ENCODE data around the gene ARF1. TPM values are rescaled to one million over a fixed set of nuclear protein-coding genes. Genes with fewer than 3 reads are reported as not detected.

Gene ARF1
- total RNA-seq, 1 experiment from 2014 or later, result 326 TPM

- H3K36me3 ChIP-seq (replicated peaks; ENCODE audit: control insufficient read depth, insufficient read depth, low read length), result no peaks in the 10 kb centered on the region; the same call in none of the 2 replicates
- peak; percentile 80 for DNase-seq
- H3K4me3 ChIP-seq (ENCODE audit: insufficient read depth, low read depth, low read length), result peak overlapping the region; percentile 100
- H3K27me3 ChIP-seq (ENCODE audit: control insufficient read depth, insufficient read depth, low read length), result peaks cover 6% of the 10 kb centered on the region
Observed at GRCh38 chr1:228082918-228083870, 686 bp downstream of the ARF1 start.

GRCh38 chr1:228083871-228084278 is 1.4 kb downstream of the ARF1 start:
- peaks cover 3% of the 10 kb centered on the region for H3K27me3 ChIP-seq (ENCODE audit: control insufficient read depth, insufficient read depth, low read length)
- H3K4me3 ChIP-seq (ENCODE audit: insufficient read depth, low read depth, low read length), result peak overlapping the region; percentile 100
- no peaks in the 10 kb centered on the region; the same call in none of the 2 replicates for H3K36me3 ChIP-seq (replicated peaks; ENCODE audit: control insufficient read depth, insufficient read depth, low read length)
- no peak for DNase-seq

- no peak for DNase-seq
- H3K27me3 ChIP-seq (ENCODE audit: control insufficient read depth, insufficient read depth, low read length), result peaks cover 3% of the 10 kb centered on the region
- H3K36me3 ChIP-seq (replicated peaks; ENCODE audit: control insufficient read depth, insufficient read depth, low read length), result no peaks in the 10 kb centered on the region; the same call in none of the 2 replicates
- H3K4me3 ChIP-seq (ENCODE audit: insufficient read depth, low read depth, low read length), result peak overlapping the region; percentile 100
Observed at GRCh38 chr1:228084325-228084724, 1.8 kb downstream of the ARF1 start.

- Histone ChIP-seq H3K27me3 (ENCODE audit: control insufficient read depth, insufficient read depth, low read length) (peaks cover 1% of the 10 kb centered on the region; the same call in 1 of the 2 replicates), H3K4me3 (ENCODE audit: insufficient read depth, low read depth, low read length) (no peak overlapping the region), H3K36me3 (replicated peaks; ENCODE audit: control insufficient read depth, insufficient read depth, low read length) (no peaks in the 10 kb centered on the region; the same call in none of the 2 replicates)
- no peak for DNase-seq
Observed at GRCh38 chr1:228084797-228085196, 2.3 kb downstream of the ARF1 start.

GRCh38 chr1:228085287-228085951 is 2.9 kb downstream of the ARF1 start:
- peak; percentile 78 for DNase-seq
- H3K4me3 ChIP-seq (ENCODE audit: insufficient read depth, low read depth, low read length), result no peak overlapping the region
- no peaks in the 10 kb centered on the region; the same call in none of the 2 replicates for H3K36me3 ChIP-seq (replicated peaks; ENCODE audit: control insufficient read depth, insufficient read depth, low read length)
- 0 out of 2 replicates have a peak, but pooled peaks cover 1% of the 10 kb centered on the region for H3K27me3 ChIP-seq (ENCODE audit: control insufficient read depth, insufficient read depth, low read length)

GRCh38 chr1:228087771-228088251 is 5.3 kb downstream of the ARF1 start:
- Histone ChIP-seq H3K27me3 (ENCODE audit: control insufficient read depth, insufficient read depth, low read length) (no peaks in the 10 kb centered on the region), H3K4me3 (ENCODE audit: insufficient read depth, low read depth, low read length) (no peak overlapping the region), H3K36me3 (replicated peaks; ENCODE audit: control insufficient read depth, insufficient read depth, low read length) (no peaks in the 10 kb centered on the region; the same call in none of the 2 replicates)
- DNase-seq, result no peak

GRCh38 chr1:228088586-228089498 is 6.3 kb downstream of the ARF1 start:
- DNase-seq, result no peak
- Histone ChIP-seq H3K27me3 (ENCODE audit: control insufficient read depth, insufficient read depth, low read length) (no peaks in the 10 kb centered on the region), H3K4me3 (ENCODE audit: insufficient read depth, low read depth, low read length) (no peak overlapping the region), H3K36me3 (replicated peaks; ENCODE audit: control insufficient read depth, insufficient read depth, low read length) (no peaks in the 10 kb centered on the region; the same call in none of the 2 replicates)

- Histone ChIP-seq H3K36me3 (replicated peaks; ENCODE audit: control insufficient read depth, insufficient read depth, low read length) (no peaks in the 10 kb centered on the region; the same call in 1 of the 2 replicates), H3K27me3 (ENCODE audit: control insufficient read depth, insufficient read depth, low read length) (no peaks in the 10 kb centered on the region), H3K4me3 (ENCODE audit: insufficient read depth, low read depth, low read length) (no peak overlapping the region)
- no peak for DNase-seq
Observed at GRCh38 chr1:228089519-228090380, 7.2 kb downstream of the ARF1 start.

- no peak for DNase-seq
- no peak overlapping the region for H3K4me3 ChIP-seq (ENCODE audit: insufficient read depth, low read depth, low read length)
- no peaks in the 10 kb centered on the region; the same call in 1 of the 2 replicates for H3K36me3 ChIP-seq (replicated peaks; ENCODE audit: control insufficient read depth, insufficient read depth, low read length)
- no peaks in the 10 kb centered on the region for H3K27me3 ChIP-seq (ENCODE audit: control insufficient read depth, insufficient read depth, low read length)
Observed at GRCh38 chr1:228090613-228091081, 8.1 kb downstream of the ARF1 start.

- no peak for DNase-seq
- no peaks in the 10 kb centered on the region; the same call in 1 of the 2 replicates for H3K36me3 ChIP-seq (replicated peaks; ENCODE audit: control insufficient read depth, insufficient read depth, low read length)
Observed at GRCh38 chr1:228091084-228091483, 8.6 kb downstream of the ARF1 start.

GRCh38 chr1:228092342-228093049 is 10.0 kb downstream of the ARF1 start:
- no peaks in the 10 kb centered on the region for H3K27me3 ChIP-seq (ENCODE audit: control insufficient read depth, insufficient read depth, low read length)
- no peak overlapping the region for H3K4me3 ChIP-seq (ENCODE audit: insufficient read depth, low read depth, low read length)
- peaks cover 1% of the 10 kb centered on the region for H3K36me3 ChIP-seq (replicated peaks; ENCODE audit: control insufficient read depth, insufficient read depth, low read length)
- no peak for DNase-seq

More at GRCh38 chr1:228091084-228091483, 8.6 kb downstream of the ARF1 start:
- Histone ChIP-seq H3K27me3 (ENCODE audit: control insufficient read depth, insufficient read depth, low read length) (no peaks in the 10 kb centered on the region), H3K4me3 (ENCODE audit: insufficient read depth, low read depth, low read length) (no peak overlapping the region)

GRCh38 chr1:228093050-228093906 is 10.8 kb downstream of the ARF1 start:
- Histone ChIP-seq H3K4me3 (ENCODE audit: insufficient read depth, low read depth, low read length) (no peak overlapping the region), H3K27me3 (ENCODE audit: control insufficient read depth, insufficient read depth, low read length) (no peaks in the 10 kb centered on the region), H3K36me3 (replicated peaks; ENCODE audit: control insufficient read depth, insufficient read depth, low read length) (peaks cover 6% of the 10 kb centered on the region)
- DNase-seq, result peak; percentile 30

All from H7 (cell line).